Endodermal cell (in vitro differentiated cells): Measurements from ENCODE around the gene MROH7. TPM values are rescaled to one million over a fixed set of nuclear protein-coding genes. Genes with fewer than 3 reads are reported as not detected.

Source experiments
- DNase-seq: peaks from one replicate; pipeline ENCODE4 v3.0.0-alpha.2; 2017
- H3K27ac ChIP-seq: 2 replicates; pipeline ENCODE4 v1.5.1; 2013; ENCODE audit warnings: mild to moderate bottlenecking, low read depth, low read length, moderate library complexity
- H3K27me3 ChIP-seq: 2 replicates; pipeline ENCODE4 v1.6.1; 2013; ENCODE audit warnings: mild to moderate bottlenecking, low read length, moderate library complexity; ENCODE audit not compliant: insufficient read depth, control insufficient read depth, poor library complexity, severe bottlenecking
- H3K36me3 ChIP-seq: 2 replicates; pipeline ENCODE4 v1.7.0; 2013; ENCODE audit warnings: mild to moderate bottlenecking, low read length, moderate library complexity; ENCODE audit not compliant: control insufficient read depth, insufficient read depth
- H3K4me1 ChIP-seq: one replicate; pipeline ENCODE4 v1.7.0; 2013; ENCODE audit warnings: low read length; ENCODE audit not compliant: control insufficient read depth, insufficient read depth
- H3K4me3 ChIP-seq: 2 replicates; pipeline ENCODE4 v1.5.1; 2013; ENCODE audit warnings: mild to moderate bottlenecking, low read length, moderate library complexity
- H3K9ac ChIP-seq: 2 replicates; pipeline ENCODE4 v1.6.1; 2013; ENCODE audit warnings: mild to moderate bottlenecking, low read length, moderate library complexity; ENCODE audit not compliant: poor library complexity, severe bottlenecking; ENCODE audit errors: extremely low read depth
- H3K9me3 ChIP-seq: 2 replicates; pipeline ENCODE4 v1.6.1; 2013; ENCODE audit warnings: mild to moderate bottlenecking, low read length, moderate library complexity; ENCODE audit not compliant: control insufficient read depth
- H3K27ac Mint-ChIP-seq: 2 replicates; pipeline ENCODE4 v1.8.0; 2020; ENCODE audit warnings: mixed read lengths
- H3K27me3 Mint-ChIP-seq: 2 replicates; pipeline ENCODE4 v1.8.0; 2021; ENCODE audit warnings: mild to moderate bottlenecking, mixed read lengths; ENCODE audit not compliant: insufficient read depth
- H3K36me3 Mint-ChIP-seq: 2 replicates; pipeline ENCODE4 v1.8.0; 2020; ENCODE audit warnings: low read depth, mixed read lengths
- H3K4me1 Mint-ChIP-seq: 2 replicates; pipeline ENCODE4 v1.8.0; 2020; ENCODE audit warnings: mixed read lengths
- H3K4me3 Mint-ChIP-seq: 2 replicates; pipeline ENCODE4 v1.8.0; 2020; ENCODE audit warnings: mild to moderate bottlenecking, moderate library complexity, mixed read lengths
- H3K9me3 Mint-ChIP-seq: 2 replicates; pipeline ENCODE4 v1.8.0; 2020; ENCODE audit warnings: mild to moderate bottlenecking, mixed read lengths
- CTCF ChIP-seq: fragments of 200-600 bp; sonication (generic); conservative IDR thresholded peaks from 2 replicates; pipeline ENCODE4 v1.5.0; 2021; ENCODE audit warnings: antibody characterized with exemption, mild to moderate bottlenecking
- WGBS, 2 experiments: methylation state at CpG; one replicate each; pipeline versions ENCODE4 v1.1.5 to v1.1.7; 2013; ENCODE audit warnings: missing lambda C conversion rate in 2 of 2, mixed read lengths in 1 of 2; ENCODE audit not compliant: insufficient coverage in 1 of 2, insufficient read length in 1 of 2; 5-methylcytosine and 5-hydroxymethylcytosine counted together
- total RNA-seq, 2 donors: library from RNA; stranded (reverse); fragmentation: NEBNext Ultra II Directional in 1 of 2; extraction: Animal tissue kit (Norgen Biotek cat#: 25700) in 1 of 2; gene quantifications; 2 replicates in 1 of 2; 3 replicates in 1 of 2; pipeline ENCODE4 v1.2.1, GENCODE V29; 2021

The MROH7 gene
- total RNA-seq, 2 donors from 2014 or later = 0.46 to 1.4 TPM

GRCh38 chr1:54649921-54650320, 8.3 kb downstream of the MROH7 start:
- no peak for TF ChIP-seq CTCF
- Mint-ChIP-seq H3K4me1 (peaks cover 13% of the 10 kb centered on the region), H3K36me3 (no peaks in the 10 kb centered on the region), H3K27ac (no peak overlapping the region), H3K27me3 (peaks cover 19% of the 10 kb centered on the region), H3K9me3 (peaks cover 2% of the 10 kb centered on the region), H3K4me3 (no peak overlapping the region)
- Histone ChIP-seq H3K9ac (no peak overlapping the region), H3K27me3 (no peaks in the 10 kb centered on the region), H3K4me1 (no peaks in the 10 kb centered on the region), H3K4me3 (no peak overlapping the region), H3K9me3 (no peaks in the 10 kb centered on the region), H3K36me3 (no peaks in the 10 kb centered on the region), H3K27ac (no peak overlapping the region)
- 95 to 100% methylated on average over 1 of the region's 1 CpG for WGBS, 2 experiments
- DNase-seq = no peak

- H3K36me3 ChIP-seq = no peaks in the 10 kb centered on the region
- H3K27me3 Mint-ChIP-seq = peaks cover 19% of the 10 kb centered on the region
- no peak overlapping the region for H3K9ac ChIP-seq
- no peak for DNase-seq
- no peaks in the 10 kb centered on the region for H3K36me3 Mint-ChIP-seq
- 86 to 88% methylated on average over 1 to 3 of the region's 3 CpGs for WGBS, 2 experiments
- H3K4me1 ChIP-seq = no peaks in the 10 kb centered on the region
- H3K27ac Mint-ChIP-seq = no peak overlapping the region
- H3K27ac ChIP-seq = no peak overlapping the region
- TF ChIP-seq CTCF = no peak
- no peak overlapping the region for H3K4me3 Mint-ChIP-seq
- H3K27me3 ChIP-seq = no peaks in the 10 kb centered on the region
- no peak overlapping the region for H3K4me3 ChIP-seq
- peaks cover 13% of the 10 kb centered on the region for H3K4me1 Mint-ChIP-seq
- no peaks in the 10 kb centered on the region for H3K9me3 ChIP-seq
- peaks cover 1% of the 10 kb centered on the region for H3K9me3 Mint-ChIP-seq
Measured at GRCh38 chr1:54650417-54650816, 8.8 kb downstream of the MROH7 start.

GRCh38 chr1:54651608-54652007, 10.0 kb downstream of the MROH7 start:
- no peak overlapping the region for H3K27ac Mint-ChIP-seq
- 78% methylated on average over 2 of the region's 3 CpGs; no CpG with 5 or more reads in 1 of the 2 experiments for WGBS, 2 experiments

More at GRCh38 chr1:54651608-54652007, 10.0 kb downstream of the MROH7 start:
- H3K36me3 ChIP-seq = no peaks in the 10 kb centered on the region
- Mint-ChIP-seq H3K9me3 (no peaks in the 10 kb centered on the region), H3K4me1 (peaks cover 13% of the 10 kb centered on the region), H3K4me3 (no peak overlapping the region), H3K36me3 (no peaks in the 10 kb centered on the region), H3K27me3 (peaks cover 19% of the 10 kb centered on the region)
- H3K4me1 ChIP-seq = no peaks in the 10 kb centered on the region
- no peaks in the 10 kb centered on the region for H3K9me3 ChIP-seq
- H3K27me3 ChIP-seq = no peaks in the 10 kb centered on the region
- TF ChIP-seq CTCF = no peak
- H3K9ac ChIP-seq = no peak overlapping the region
- DNase-seq = no peak
- H3K27ac ChIP-seq = no peak overlapping the region
- no peak overlapping the region for H3K4me3 ChIP-seq
